ENCODE measurements around the gene INSYN1.

DNA sequence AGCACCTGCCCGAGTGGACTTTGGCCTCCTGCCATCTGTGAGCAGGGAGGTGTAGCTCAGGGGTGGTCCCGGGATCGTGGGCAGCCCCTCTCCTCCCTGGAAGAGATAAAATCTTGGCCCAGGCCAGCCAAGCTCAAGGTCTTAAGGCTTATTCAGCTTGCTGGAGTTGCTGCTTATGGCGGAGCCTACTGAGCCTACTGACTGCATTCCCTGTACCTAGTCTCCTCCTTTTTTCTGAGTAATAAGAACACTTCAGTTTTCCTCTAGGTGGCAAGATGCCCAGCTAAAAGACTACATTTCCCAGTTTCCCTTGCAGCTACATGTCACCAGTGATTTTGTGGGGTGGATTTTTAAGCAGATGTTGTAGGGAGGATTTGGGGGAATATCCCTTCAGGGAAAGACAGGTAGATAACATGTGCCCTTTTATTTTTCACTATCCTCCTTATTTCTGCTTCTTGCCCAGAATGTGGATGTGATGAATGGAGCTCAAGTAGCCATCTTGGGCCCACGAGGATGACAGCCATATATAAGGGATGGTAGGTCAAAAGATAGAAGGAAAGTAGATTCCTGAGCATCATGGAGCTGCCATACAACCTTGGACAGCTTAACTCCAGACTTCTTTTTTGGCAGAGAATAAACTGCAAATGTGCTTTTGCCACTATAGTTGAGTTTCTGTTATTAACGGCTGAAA is 41.4 kb upstream of the INSYN1 start:
- TF ChIP-seq POLR2A (IDR thresholded peaks at IDR 0.05): no peak
- TF ChIP-seq, protein P1, sequence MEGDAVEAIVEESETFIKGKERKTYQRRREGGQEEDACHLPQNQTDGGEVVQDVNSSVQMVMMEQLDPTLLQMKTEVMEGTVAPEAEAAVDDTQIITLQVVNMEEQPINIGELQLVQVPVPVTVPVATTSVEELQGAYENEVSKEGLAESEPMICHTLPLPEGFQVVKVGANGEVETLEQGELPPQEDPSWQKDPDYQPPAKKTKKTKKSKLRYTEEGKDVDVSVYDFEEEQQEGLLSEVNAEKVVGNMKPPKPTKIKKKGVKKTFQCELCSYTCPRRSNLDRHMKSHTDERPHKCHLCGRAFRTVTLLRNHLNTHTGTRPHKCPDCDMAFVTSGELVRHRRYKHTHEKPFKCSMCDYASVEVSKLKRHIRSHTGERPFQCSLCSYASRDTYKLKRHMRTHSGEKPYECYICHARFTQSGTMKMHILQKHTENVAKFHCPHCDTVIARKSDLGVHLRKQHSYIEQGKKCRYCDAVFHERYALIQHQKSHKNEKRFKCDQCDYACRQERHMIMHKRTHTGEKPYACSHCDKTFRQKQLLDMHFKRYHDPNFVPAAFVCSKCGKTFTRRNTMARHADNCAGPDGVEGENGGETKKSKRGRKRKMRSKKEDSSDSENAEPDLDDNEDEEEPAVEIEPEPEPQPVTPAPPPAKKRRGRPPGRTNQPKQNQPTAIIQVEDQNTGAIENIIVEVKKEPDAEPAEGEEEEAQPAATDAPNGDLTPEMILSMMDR (IDR thresholded peaks at IDR 0.05): no peak
- no peak for TF ChIP-seq EP300 (IDR thresholded peaks at IDR 0.05)
- no peak for TF ChIP-seq POLR2AphosphoS5 (IDR thresholded peaks at IDR 0.05)

Measured in sigmoid colon (tissue), 4 donors.